Spleen (tissue), 7 donors: Measurements from ENCODE around the gene RAB3IL1.

ENCODE experiments used
- CTCF ChIP-seq, 11 experiments: fragments of 200-600 bp in 7 of 11; fragments of 450-650 bp in 4 of 11; sonication (generic) in 4 of 11; IDR thresholded peaks in 8 of 11; conservative IDR thresholded peaks in 3 of 11; 1 replicate in 7 of 11; 2 replicates in 4 of 11; pipeline versions ENCODE4 v1.4.0 to v1.8.0; 2016 to 2021; ENCODE audit warnings: antibody characterized with exemption in 11 of 11, inconsistent platforms in 4 of 11, mild to moderate bottlenecking in 1 of 11
- POLR2A ChIP-seq, 3 donors: fragments of 450-650 bp; IDR thresholded peaks; one replicate each; pipeline ENCODE4 v1.5.1; 2017; ENCODE audit warnings: antibody characterized with exemption in 3 of 3, mild to moderate bottlenecking in 1 of 3
- donor health status: DM: no; HTN: no; CAD: no; lungs with moderate emphysema.
- donor health status: DM: no; HTN: no; CAD: no.
- donor health status: DM: no; HTN: no; CAD: no.

DNA sequence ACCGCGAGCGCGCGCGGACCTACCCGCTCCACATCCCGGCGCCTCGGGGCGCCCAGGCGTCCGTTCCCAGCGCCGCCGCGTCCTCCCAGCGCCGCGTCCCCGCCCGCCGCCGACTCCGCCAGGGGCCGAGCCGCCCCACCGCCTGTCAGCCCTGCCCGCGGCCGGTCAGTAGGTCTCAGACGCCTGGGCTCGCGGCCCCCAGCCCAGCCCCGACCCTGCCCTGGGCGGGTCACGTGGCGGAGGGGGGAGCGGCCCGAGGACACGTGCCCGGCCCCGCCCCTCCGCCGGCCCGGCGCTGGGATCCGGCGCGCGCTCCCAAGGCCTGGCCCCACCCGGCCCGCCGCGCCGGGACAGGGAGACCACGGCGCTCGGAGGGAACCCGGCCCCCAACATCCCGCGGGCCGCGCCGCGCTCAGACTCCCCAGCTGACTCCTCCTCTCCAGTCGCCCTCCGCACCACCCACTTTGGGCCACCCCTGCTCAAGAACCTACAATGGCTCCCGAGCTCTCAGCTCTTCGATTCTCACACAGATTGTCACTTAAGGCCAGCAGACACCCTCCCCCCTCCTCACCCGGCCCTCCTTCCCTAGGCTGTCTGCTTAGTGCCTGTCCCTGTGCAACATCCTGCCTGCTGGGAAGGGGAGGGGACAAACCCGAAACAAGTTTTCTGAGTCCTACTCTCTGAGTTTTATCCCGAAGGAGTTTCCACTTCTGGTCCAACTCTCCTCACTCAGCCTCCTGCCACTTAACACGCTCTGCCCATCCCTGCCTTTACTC lies at the start of gene RAB3IL1:
- TF ChIP-seq POLR2A (IDR thresholded peaks at IDR 0.05) (no peak), CTCF (IDR thresholded peaks at IDR 0.05 in 8 of 11, conservative IDR thresholded peaks at IDR 0.05 in 3 of 11) (no peak)
